ENCODE measurements around the gene MPDU1.

DNA sequence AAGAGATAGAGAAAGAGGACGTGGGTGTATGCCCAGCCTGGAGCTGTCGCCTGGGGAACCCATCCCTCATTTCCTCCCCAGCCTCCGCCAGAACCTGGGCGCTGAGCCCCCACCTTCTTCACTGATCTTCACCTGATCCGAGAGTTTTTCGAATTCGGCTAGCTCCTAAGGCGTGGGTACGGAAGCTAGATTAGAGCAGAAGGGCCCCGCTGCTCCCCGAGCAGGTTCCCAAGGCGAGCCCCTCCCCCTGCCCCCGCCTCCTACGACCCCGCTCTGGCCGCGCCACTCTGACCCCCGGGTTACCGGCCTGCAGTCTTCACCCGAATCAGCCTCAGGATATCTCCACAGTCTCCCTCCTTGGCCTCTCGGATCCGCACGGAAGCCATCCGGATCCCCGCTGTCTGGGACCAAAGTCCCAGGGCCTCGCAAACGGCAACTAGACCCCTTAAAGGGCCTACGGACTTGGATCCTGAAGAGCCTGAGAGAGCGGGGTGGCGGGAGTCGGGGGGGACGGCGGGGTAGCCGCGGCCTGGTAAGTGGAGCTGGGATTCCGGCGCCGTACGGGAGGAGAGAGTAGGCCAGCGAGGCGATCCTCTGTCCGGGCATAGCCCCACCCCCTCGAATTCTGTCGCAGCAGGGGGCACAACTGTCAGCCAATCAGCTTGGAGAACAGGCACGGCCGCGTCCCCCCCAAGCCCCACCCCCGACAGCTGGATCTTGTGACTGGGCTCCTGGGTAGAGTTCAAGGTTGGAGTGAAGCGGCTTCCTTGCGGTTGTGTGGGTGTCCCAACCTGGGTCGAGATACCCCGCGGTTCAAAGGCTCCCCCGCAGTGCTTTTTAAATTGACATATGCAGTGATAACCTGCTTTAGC, 43.8 kb downstream of the MPDU1 start, which contains the start of gene SAT2:
- TF ChIP-seq, protein P1, sequence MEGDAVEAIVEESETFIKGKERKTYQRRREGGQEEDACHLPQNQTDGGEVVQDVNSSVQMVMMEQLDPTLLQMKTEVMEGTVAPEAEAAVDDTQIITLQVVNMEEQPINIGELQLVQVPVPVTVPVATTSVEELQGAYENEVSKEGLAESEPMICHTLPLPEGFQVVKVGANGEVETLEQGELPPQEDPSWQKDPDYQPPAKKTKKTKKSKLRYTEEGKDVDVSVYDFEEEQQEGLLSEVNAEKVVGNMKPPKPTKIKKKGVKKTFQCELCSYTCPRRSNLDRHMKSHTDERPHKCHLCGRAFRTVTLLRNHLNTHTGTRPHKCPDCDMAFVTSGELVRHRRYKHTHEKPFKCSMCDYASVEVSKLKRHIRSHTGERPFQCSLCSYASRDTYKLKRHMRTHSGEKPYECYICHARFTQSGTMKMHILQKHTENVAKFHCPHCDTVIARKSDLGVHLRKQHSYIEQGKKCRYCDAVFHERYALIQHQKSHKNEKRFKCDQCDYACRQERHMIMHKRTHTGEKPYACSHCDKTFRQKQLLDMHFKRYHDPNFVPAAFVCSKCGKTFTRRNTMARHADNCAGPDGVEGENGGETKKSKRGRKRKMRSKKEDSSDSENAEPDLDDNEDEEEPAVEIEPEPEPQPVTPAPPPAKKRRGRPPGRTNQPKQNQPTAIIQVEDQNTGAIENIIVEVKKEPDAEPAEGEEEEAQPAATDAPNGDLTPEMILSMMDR (IDR thresholded peaks at IDR 0.05): no peak
- peak; percentile 77 to 87 for TF ChIP-seq POLR2A (IDR thresholded peaks at IDR 0.05)

Data from Peyer's patch (tissue), 4 donors.